GM23338 (cell line): Measurements from ENCODE around the gene KLHL22. TPM values are rescaled to one million over a fixed set of nuclear protein-coding genes. Genes with fewer than 3 reads are reported as not detected.
A peak's percentile ranks its signal among the peaks of the same experiment; 100 is the strongest.

ENCODE experiments used
- ATAC-seq: fragments of 200-7000 bp; cut with Tn5 transposase; 3 replicates; pipeline ENCODE4 v1.9.1; 2020
- DNase-seq: peaks from one replicate; pipeline ENCODE4 v3.0.0-alpha.2; 2015; ENCODE audit warnings: low spot score
- H2AFZ ChIP-seq: fragments of 200-600 bp; sonication (generic); 2 replicates; pipeline ENCODE4 v1.8.0; 2016; ENCODE audit warnings: antibody characterized with exemption, mild to moderate bottlenecking, moderate library complexity
- H3F3A ChIP-seq: fragments of 200-600 bp; sonication (generic); replicated peaks from 2 replicates; pipeline ENCODE4 v1.8.0; 2017; ENCODE audit warnings: antibody characterized with exemption, mixed run types, low read depth
- H3K27ac ChIP-seq: fragments of 200-600 bp; sonication (generic); 2 replicates; pipeline ENCODE4 v1.6.1; 2016; ENCODE audit warnings: low read depth
- H3K27me3 ChIP-seq: fragments of 200-600 bp; sonication (generic); 2 replicates; pipeline ENCODE4 v1.8.0; 2016; ENCODE audit warnings: mild to moderate bottlenecking, mixed run types, moderate library complexity; ENCODE audit not compliant: insufficient read depth
- H3K36me3 ChIP-seq: fragments of 200-600 bp; sonication (generic); 2 replicates; pipeline ENCODE4 v1.8.0; 2016; ENCODE audit warnings: mild to moderate bottlenecking; ENCODE audit not compliant: insufficient read depth
- H3K4me1 ChIP-seq: fragments of 200-600 bp; sonication (generic); 2 replicates; pipeline ENCODE4 v1.8.0; 2016; ENCODE audit warnings: mild to moderate bottlenecking, moderate library complexity; ENCODE audit not compliant: insufficient read depth
- H3K4me2 ChIP-seq: fragments of 200-600 bp; sonication (generic); 2 replicates; pipeline ENCODE4 v1.7.1; 2017; ENCODE audit warnings: mixed run types
- H3K4me3 ChIP-seq: fragments of 200-600 bp; sonication (generic); 2 replicates; pipeline ENCODE4 v1.6.1; 2016; ENCODE audit warnings: mixed run types
- H3K79me2 ChIP-seq: fragments of 200-600 bp; sonication (generic); replicated peaks from 2 replicates; pipeline ENCODE4 v1.8.0; 2017; ENCODE audit warnings: mild to moderate bottlenecking; ENCODE audit not compliant: insufficient read depth
- H3K9me2 ChIP-seq: fragments of 200-600 bp; sonication (generic); 2 replicates; pipeline ENCODE4 v1.8.0; 2017; ENCODE audit not compliant: insufficient read depth
- H4K20me1 ChIP-seq: fragments of 200-600 bp; sonication (generic); replicated peaks from 2 replicates; pipeline ENCODE4 v1.8.0; 2017; ENCODE audit warnings: mild to moderate bottlenecking; ENCODE audit not compliant: insufficient read depth
- H3K27ac Mint-ChIP-seq: 2 replicates; pipeline ENCODE4 v1.8.0; 2020; ENCODE audit warnings: inconsistent platforms, mild to moderate bottlenecking, moderate library complexity, mixed read lengths
- H3K27me3 Mint-ChIP-seq: 3 replicates; pipeline ENCODE4 v1.8.0; 2022; ENCODE audit warnings: low read depth, mild to moderate bottlenecking, moderate library complexity, mixed read lengths, inconsistent platforms; ENCODE audit not compliant: insufficient read depth, poor library complexity
- H3K36me3 Mint-ChIP-seq: 3 replicates; pipeline ENCODE4 v1.8.0; 2021; ENCODE audit warnings: low read depth, mild to moderate bottlenecking, inconsistent platforms, moderate library complexity, mixed read lengths
- H3K4me1 Mint-ChIP-seq: 3 replicates; pipeline ENCODE4 v1.8.0; 2020; ENCODE audit warnings: mild to moderate bottlenecking, inconsistent platforms, mixed read lengths
- H3K4me3 Mint-ChIP-seq: 3 replicates; pipeline ENCODE4 v1.8.0; 2021; ENCODE audit warnings: moderate library complexity, mild to moderate bottlenecking, inconsistent platforms, mixed read lengths
- H3K9me3 Mint-ChIP-seq: 3 replicates; pipeline ENCODE4 v1.8.0; 2020; ENCODE audit warnings: moderate library complexity, mild to moderate bottlenecking, inconsistent platforms, mixed read lengths
- CREB1 ChIP-seq: fragments of 250-450 bp; sonication (Bioruptor Pico); IDR thresholded peaks from 2 replicates; pipeline ENCODE4 v1.5.0; 2020; ENCODE audit warnings: low read depth, mild to moderate bottlenecking, moderate library complexity
- CTCF ChIP-seq, 2 experiments: fragments of 200-600 bp in 1 of 2; sonication (generic) in 1 of 2; conservative IDR thresholded peaks; 2 replicates each; pipeline versions ENCODE4 v1.5.1 to v1.6.1; 2016 to 2017; ENCODE audit warnings: antibody characterized with exemption in 2 of 2, low read depth in 2 of 2, mild to moderate bottlenecking in 2 of 2, moderate library complexity in 1 of 2
- ETS1 ChIP-seq: IDR thresholded peaks from 2 replicates; pipeline ENCODE4 v1.6.1; 2016; ENCODE audit warnings: antibody characterized with exemption
- EZH2 ChIP-seq: fragments of 200-600 bp; sonication (generic); IDR thresholded peaks from one replicate; pipeline ENCODE4 v1.8.0; 2017; ENCODE audit warnings: antibody characterized with exemption, mild to moderate bottlenecking, low read depth; ENCODE audit not compliant: unreplicated experiment
- EZH2phosphoT487 ChIP-seq: fragments of 200-600 bp; sonication (generic); IDR thresholded peaks from one replicate; pipeline ENCODE4 v1.8.1; 2018; ENCODE audit warnings: antibody characterized with exemption; ENCODE audit not compliant: unreplicated experiment
- JUNB ChIP-seq: IDR thresholded peaks from one replicate; pipeline ENCODE4 v1.6.1; 2016; ENCODE audit warnings: antibody characterized with exemption; ENCODE audit not compliant: unreplicated experiment
- NANOG ChIP-seq: IDR thresholded peaks from 2 replicates; pipeline ENCODE4 v1.6.1; 2016; ENCODE audit warnings: antibody characterized with exemption, borderline replicate concordance
- POLR2AphosphoS5 ChIP-seq: IDR thresholded peaks from 2 replicates; pipeline ENCODE4 v1.6.1; 2016; ENCODE audit warnings: antibody characterized with exemption, low read depth
- REST ChIP-seq: IDR thresholded peaks from one replicate; pipeline ENCODE4 v1.6.1; 2018; ENCODE audit warnings: antibody characterized with exemption; ENCODE audit not compliant: unreplicated experiment
- STAT1 ChIP-seq: IDR thresholded peaks from one replicate; pipeline ENCODE4 v1.6.1; 2016; ENCODE audit warnings: antibody characterized with exemption; ENCODE audit not compliant: unreplicated experiment
- ZNF114 ChIP-seq: fragments of 250-450 bp; sonication (Bioruptor Pico); IDR thresholded peaks from 2 replicates; pipeline ENCODE4 v1.5.0; 2020; ENCODE audit warnings: mild to moderate bottlenecking, moderate library complexity
- ZNF331 ChIP-seq: fragments of 250-450 bp; sonication (Bioruptor Pico); IDR thresholded peaks from 2 replicates; pipeline ENCODE4 v1.5.0; 2020; ENCODE audit warnings: low read depth, mild to moderate bottlenecking, moderate library complexity
- polyA plus RNA-seq: library from polyadenylated mRNA; unstranded; fragments of >200 nt; fragmentation: Nextera tagmentation; extraction: Ambion mirVana; gene quantifications from 2 replicates; pipeline ENCODE4 v1.2.1, GENCODE V29; 2016
- total RNA-seq: library from RNA; depleted of rRNA; stranded (reverse); fragments of >200 nt; shearing (Covaris generic); gene quantifications from 2 replicates; pipeline ENCODE4 v1.2.3, GENCODE V29; 2014

KLHL22 gene
- total and polyA plus RNA-seq, 2 experiments from 2014 or later: 2.4 to 16.0 TPM

- no peak for TF ChIP-seq CTCF (conservative IDR thresholded peaks at IDR 0.05; ENCODE audit: low read depth in 2 of 2)
- no peak for TF ChIP-seq ETS1
- TF ChIP-seq JUNB: no peak
- no peak for TF ChIP-seq ZNF331 (CRISPR knock-in tag)
- TF ChIP-seq STAT1: no peak
- no peak for TF ChIP-seq NANOG
- no peak for TF ChIP-seq REST
- TF ChIP-seq EZH2: no peak
- no peak for TF ChIP-seq POLR2AphosphoS5
- TF ChIP-seq ZNF114: no peak
- no peak for TF ChIP-seq EZH2phosphoT487
- no peak for TF ChIP-seq CREB1 (CRISPR knock-in tag)
- Histone ChIP-seq H3K4me3 (no peak overlapping the region), H3K79me2 (peaks cover 96% of the 10 kb centered on the region), H4K20me1 (peaks cover 17% of the 10 kb centered on the region), H3K27ac (0 out of 2 replicates have a peak overlapping the region, but pooled peaks have one; percentile 50), H3K27me3 (no peaks in the 10 kb centered on the region), H3K36me3 (no peaks in the 10 kb centered on the region; the same call in 1 of the 2 replicates), H3K9me2 (no peaks in the 10 kb centered on the region), H3K4me2 (no peak overlapping the region), H3F3A (no peaks in the 10 kb centered on the region), H3K4me1 (peaks cover 4% of the 10 kb centered on the region), H2AFZ (no peak overlapping the region)
- Mint-ChIP-seq H3K4me3 (no peak overlapping the region), H3K4me1 (peaks cover 25% of the 10 kb centered on the region), H3K27ac (no peak overlapping the region; the same call in 1 of the 2 replicates), H3K9me3 (no peaks in the 10 kb centered on the region), H3K36me3 (peaks cover 13% of the 10 kb centered on the region), H3K27me3 (peaks cover 3% of the 10 kb centered on the region)
- ATAC-seq: no peak
- DNase-seq: no peak
These were observed 26.8 kb upstream of the KLHL22 start for GRCh38 chr22:20522134-20523004.
